Keratinocyte (primary cell): ENCODE measurements around the gene CEMP1.
"Not testable (repeated sequence)": the region's sequence is repeated elsewhere in the genome, so short reads cannot be mapped to it uniquely, and the experiment has no call there.

Experiments used
- EZH2 ChIP-seq: IDR thresholded peaks from one replicate; pipeline ENCODE4 v1.6.1; 2012; ENCODE audit warnings: inconsistent platforms, mild to moderate bottlenecking, low read length, moderate library complexity
- TF ChIP-seq, protein P1 (sequence below), 3 experiments: IDR thresholded peaks in 1 of 3; conservative IDR thresholded peaks in 1 of 3; optimal IDR thresholded peaks in 1 of 3; 2 replicates in 2 of 3; 3 replicates in 1 of 3; pipeline versions ENCODE3 to v1.5.1; 2011; ENCODE audit warnings: low read length in 3 of 3, mild to moderate bottlenecking in 3 of 3, moderate library complexity in 2 of 3, control low read depth in 1 of 3, inconsistent platforms in 1 of 3; ENCODE audit not compliant: insufficient read depth in 2 of 3; ENCODE audit errors: extremely low read depth in 1 of 3

DNA sequence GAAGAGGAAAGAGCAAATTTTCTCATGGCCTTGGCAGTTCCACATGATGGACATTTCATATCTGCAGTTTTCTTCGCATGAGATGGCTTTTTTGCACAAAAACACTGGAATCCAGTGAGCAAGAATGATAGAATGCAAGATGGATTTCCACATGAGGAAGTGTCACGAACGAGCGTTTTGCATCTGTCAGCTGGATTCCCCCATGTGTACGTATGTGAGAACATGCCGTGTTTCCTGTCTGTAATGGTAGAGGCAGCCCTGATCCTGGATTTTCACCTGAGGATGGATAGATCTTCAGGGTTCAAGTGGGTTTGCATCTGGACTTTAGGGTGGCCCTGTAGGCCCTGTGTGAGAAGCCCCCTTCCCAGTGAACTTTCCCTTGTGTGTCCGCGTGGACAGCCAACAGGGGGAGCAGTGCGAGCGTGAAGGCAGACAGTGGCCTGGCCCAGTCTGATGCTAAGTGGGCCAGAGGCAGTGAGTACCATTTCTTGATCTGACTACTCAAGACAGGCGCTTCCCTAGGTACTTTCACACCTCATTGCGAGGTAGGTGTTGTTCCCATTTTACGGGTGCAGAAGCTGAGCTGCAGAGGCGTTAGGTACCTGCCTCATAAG, 8.7 kb upstream of the CEMP1 start:
- TF ChIP-seq, protein P1, sequence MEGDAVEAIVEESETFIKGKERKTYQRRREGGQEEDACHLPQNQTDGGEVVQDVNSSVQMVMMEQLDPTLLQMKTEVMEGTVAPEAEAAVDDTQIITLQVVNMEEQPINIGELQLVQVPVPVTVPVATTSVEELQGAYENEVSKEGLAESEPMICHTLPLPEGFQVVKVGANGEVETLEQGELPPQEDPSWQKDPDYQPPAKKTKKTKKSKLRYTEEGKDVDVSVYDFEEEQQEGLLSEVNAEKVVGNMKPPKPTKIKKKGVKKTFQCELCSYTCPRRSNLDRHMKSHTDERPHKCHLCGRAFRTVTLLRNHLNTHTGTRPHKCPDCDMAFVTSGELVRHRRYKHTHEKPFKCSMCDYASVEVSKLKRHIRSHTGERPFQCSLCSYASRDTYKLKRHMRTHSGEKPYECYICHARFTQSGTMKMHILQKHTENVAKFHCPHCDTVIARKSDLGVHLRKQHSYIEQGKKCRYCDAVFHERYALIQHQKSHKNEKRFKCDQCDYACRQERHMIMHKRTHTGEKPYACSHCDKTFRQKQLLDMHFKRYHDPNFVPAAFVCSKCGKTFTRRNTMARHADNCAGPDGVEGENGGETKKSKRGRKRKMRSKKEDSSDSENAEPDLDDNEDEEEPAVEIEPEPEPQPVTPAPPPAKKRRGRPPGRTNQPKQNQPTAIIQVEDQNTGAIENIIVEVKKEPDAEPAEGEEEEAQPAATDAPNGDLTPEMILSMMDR (optimal IDR thresholded peaks at IDR 0.05 in 1 of 3, IDR thresholded peaks at IDR 0.05 in 1 of 3, conservative IDR thresholded peaks at IDR 0.05 in 1 of 3; ENCODE audit: extremely low read depth in 1 of 3, insufficient read depth in 2 of 3, low read length in 3 of 3) = not testable (repeated sequence)
- not testable (repeated sequence) for TF ChIP-seq EZH2
